HEK293 (cell line): ENCODE data around the gene SNTG2.

Experiments
- BCL11B ChIP-seq: fragments of 450-650 bp; formaldehyde crosslinking; IDR thresholded peaks from 2 replicates; pipeline ENCODE4 v1.5.1; 2016; ENCODE audit warnings: low read depth, missing biosample characterization, missing genetic modification characterization
- ZNF239 ChIP-seq: fragments of 450-650 bp; formaldehyde crosslinking; IDR thresholded peaks from 2 replicates; pipeline ENCODE4 v1.5.1; 2016; ENCODE audit warnings: missing biosample characterization, missing genetic modification characterization
- ZNF510 ChIP-seq: fragments of 450-650 bp; formaldehyde crosslinking; IDR thresholded peaks from 2 replicates; pipeline ENCODE4 v1.5.1; 2018; ENCODE audit warnings: mild to moderate bottlenecking, missing genetic modification characterization, missing biosample characterization; ENCODE audit not compliant: insufficient replicate concordance
- ZNF792 ChIP-seq: fragments of 450-650 bp; formaldehyde crosslinking; IDR thresholded peaks from 2 replicates; pipeline ENCODE4 v1.5.1; 2016; ENCODE audit warnings: missing biosample characterization, missing genetic modification characterization
- TF ChIP-seq, protein P1 (sequence below): fragments of 450-650 bp; formaldehyde crosslinking; IDR thresholded peaks from 2 replicates; pipeline ENCODE4 v1.5.1; 2016; ENCODE audit warnings: missing biosample characterization, missing genetic modification characterization

DNA sequence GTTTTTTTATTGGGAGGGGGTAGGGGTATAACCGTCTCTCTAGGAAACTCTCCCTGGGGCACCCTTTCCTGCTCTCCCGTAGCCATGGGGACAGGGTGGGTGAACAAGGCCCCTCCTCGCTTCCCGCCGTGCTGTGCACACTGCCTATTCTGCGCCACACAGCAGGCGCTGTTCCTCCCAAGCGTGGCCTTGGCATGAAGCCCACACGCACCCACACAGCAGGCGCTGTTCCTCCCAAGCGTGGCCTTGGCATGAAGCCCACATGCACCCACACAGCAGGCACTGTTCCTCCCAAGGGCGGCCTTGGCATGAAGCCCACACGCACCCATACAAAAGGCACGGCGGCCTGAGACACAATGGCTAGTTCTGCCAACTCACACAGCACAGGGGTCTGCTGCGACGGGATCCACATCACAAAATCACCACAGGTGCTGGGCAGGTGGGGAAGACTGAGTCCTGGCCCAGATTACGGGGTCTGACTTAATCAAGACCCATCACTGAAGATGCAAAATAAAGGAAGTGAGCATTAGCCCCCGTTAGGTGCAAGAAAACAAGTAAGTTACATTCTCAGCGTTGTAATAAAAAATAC is 416.0 kb downstream of the SNTG2 start:
- TF ChIP-seq, protein P1, sequence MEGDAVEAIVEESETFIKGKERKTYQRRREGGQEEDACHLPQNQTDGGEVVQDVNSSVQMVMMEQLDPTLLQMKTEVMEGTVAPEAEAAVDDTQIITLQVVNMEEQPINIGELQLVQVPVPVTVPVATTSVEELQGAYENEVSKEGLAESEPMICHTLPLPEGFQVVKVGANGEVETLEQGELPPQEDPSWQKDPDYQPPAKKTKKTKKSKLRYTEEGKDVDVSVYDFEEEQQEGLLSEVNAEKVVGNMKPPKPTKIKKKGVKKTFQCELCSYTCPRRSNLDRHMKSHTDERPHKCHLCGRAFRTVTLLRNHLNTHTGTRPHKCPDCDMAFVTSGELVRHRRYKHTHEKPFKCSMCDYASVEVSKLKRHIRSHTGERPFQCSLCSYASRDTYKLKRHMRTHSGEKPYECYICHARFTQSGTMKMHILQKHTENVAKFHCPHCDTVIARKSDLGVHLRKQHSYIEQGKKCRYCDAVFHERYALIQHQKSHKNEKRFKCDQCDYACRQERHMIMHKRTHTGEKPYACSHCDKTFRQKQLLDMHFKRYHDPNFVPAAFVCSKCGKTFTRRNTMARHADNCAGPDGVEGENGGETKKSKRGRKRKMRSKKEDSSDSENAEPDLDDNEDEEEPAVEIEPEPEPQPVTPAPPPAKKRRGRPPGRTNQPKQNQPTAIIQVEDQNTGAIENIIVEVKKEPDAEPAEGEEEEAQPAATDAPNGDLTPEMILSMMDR (tag by site-specific recombination) = no peak
- TF ChIP-seq BCL11B (no peak), ZNF510 (no peak), ZNF239 (tag by site-specific recombination) (no peak), ZNF792 (tag by site-specific recombination) (no peak)
